Measurements from ENCODE around the gene ZNF597.
A peak's percentile ranks its signal among the peaks of the same experiment; 100 is the strongest.

Gene ZNF597

GRCh38 chr16:3443108-3444031 is at the start of gene ZNF597, which contains the start of gene NAA60:
Gene ZNF597 (minus strand): TSS chr16:3443504. CDS start chr16:3443153, 351 bp downstream.
Gene NAA60 (plus strand): TSS chr16:3443680. CDS start chr16:3476228, 32,548 bp downstream.
- peak; percentile 88 for DNase-seq (ENCODE audit: low spot score)

GRCh38 chr16:3492356-3492755 is 49.1 kb upstream of the ZNF597 start:
- DNase-seq (ENCODE audit: low spot score), result no peak

- no peak for DNase-seq (ENCODE audit: low spot score)
Observed at GRCh38 chr16:3490911-3491629, 47.8 kb upstream of the ZNF597 start.

- no peak for DNase-seq (ENCODE audit: low spot score)
Observed at GRCh38 chr16:3488801-3489200, 45.5 kb upstream of the ZNF597 start.

- no peak for DNase-seq (ENCODE audit: low spot score)
Observed at GRCh38 chr16:3487521-3488410, 44.5 kb upstream of the ZNF597 start.

- no peak for DNase-seq (ENCODE audit: low spot score)
Observed at GRCh38 chr16:3486506-3487215, 43.4 kb upstream of the ZNF597 start.

- no peak for DNase-seq (ENCODE audit: low spot score)
Observed at GRCh38 chr16:3485821-3486505, 42.7 kb upstream of the ZNF597 start.

GRCh38 chr16:3485097-3485745 is 41.9 kb upstream of the ZNF597 start:
- DNase-seq (ENCODE audit: low spot score), result no peak

GRCh38 chr16:3484318-3485096 is 41.2 kb upstream of the ZNF597 start:
- DNase-seq (ENCODE audit: low spot score), result no peak

GRCh38 chr16:3482659-3483241 is 39.4 kb upstream of the ZNF597 start:
- DNase-seq (ENCODE audit: low spot score), result no peak

- DNase-seq (ENCODE audit: low spot score), result no peak
Observed at GRCh38 chr16:3481696-3482658, 38.7 kb upstream of the ZNF597 start.

GRCh38 chr16:3480901-3481695 is 37.8 kb upstream of the ZNF597 start:
- DNase-seq (ENCODE audit: low spot score), result no peak

- DNase-seq (ENCODE audit: low spot score), result no peak
Observed at GRCh38 chr16:3479654-3480216, 36.4 kb upstream of the ZNF597 start.

- DNase-seq (ENCODE audit: low spot score), result no peak
Observed at GRCh38 chr16:3478242-3478925, 35.1 kb upstream of the ZNF597 start.

- DNase-seq (ENCODE audit: low spot score), result no peak
Observed at GRCh38 chr16:3476409-3476808, 33.1 kb upstream of the ZNF597 start.

Data from hematopoietic multipotent progenitor cell treated with erythropoietin and hydrocortisone succinate and interleukin-3 and kit ligand, for 15 days (in vitro differentiated cells).